GM23338 (cell line): ENCODE results near the gene MOCOS. TPM values are rescaled to one million over a fixed set of nuclear protein-coding genes. Genes with fewer than 3 reads are reported as not detected.

Source experiments
- ATAC-seq: fragments of 200-7000 bp; cut with Tn5 transposase; 3 replicates; pipeline ENCODE4 v1.9.1; 2020
- DNase-seq: peaks from one replicate; pipeline ENCODE4 v3.0.0-alpha.2; 2015; ENCODE audit warnings: low spot score
- H2AFZ ChIP-seq: fragments of 200-600 bp; sonication (generic); 2 replicates; pipeline ENCODE4 v1.8.0; 2016; ENCODE audit warnings: antibody characterized with exemption, mild to moderate bottlenecking, moderate library complexity
- H3F3A ChIP-seq: fragments of 200-600 bp; sonication (generic); replicated peaks from 2 replicates; pipeline ENCODE4 v1.8.0; 2017; ENCODE audit warnings: antibody characterized with exemption, mixed run types, low read depth
- H3K27ac ChIP-seq: fragments of 200-600 bp; sonication (generic); 2 replicates; pipeline ENCODE4 v1.6.1; 2016; ENCODE audit warnings: low read depth
- H3K27me3 ChIP-seq: fragments of 200-600 bp; sonication (generic); 2 replicates; pipeline ENCODE4 v1.8.0; 2016; ENCODE audit warnings: mild to moderate bottlenecking, mixed run types, moderate library complexity; ENCODE audit not compliant: insufficient read depth
- H3K36me3 ChIP-seq: fragments of 200-600 bp; sonication (generic); 2 replicates; pipeline ENCODE4 v1.8.0; 2016; ENCODE audit warnings: mild to moderate bottlenecking; ENCODE audit not compliant: insufficient read depth
- H3K4me1 ChIP-seq: fragments of 200-600 bp; sonication (generic); 2 replicates; pipeline ENCODE4 v1.8.0; 2016; ENCODE audit warnings: mild to moderate bottlenecking, moderate library complexity; ENCODE audit not compliant: insufficient read depth
- H3K4me2 ChIP-seq: fragments of 200-600 bp; sonication (generic); 2 replicates; pipeline ENCODE4 v1.7.1; 2017; ENCODE audit warnings: mixed run types
- H3K4me3 ChIP-seq: fragments of 200-600 bp; sonication (generic); 2 replicates; pipeline ENCODE4 v1.6.1; 2016; ENCODE audit warnings: mixed run types
- H3K79me2 ChIP-seq: fragments of 200-600 bp; sonication (generic); replicated peaks from 2 replicates; pipeline ENCODE4 v1.8.0; 2017; ENCODE audit warnings: mild to moderate bottlenecking; ENCODE audit not compliant: insufficient read depth
- H3K9me2 ChIP-seq: fragments of 200-600 bp; sonication (generic); 2 replicates; pipeline ENCODE4 v1.8.0; 2017; ENCODE audit not compliant: insufficient read depth
- H4K20me1 ChIP-seq: fragments of 200-600 bp; sonication (generic); replicated peaks from 2 replicates; pipeline ENCODE4 v1.8.0; 2017; ENCODE audit warnings: mild to moderate bottlenecking; ENCODE audit not compliant: insufficient read depth
- H3K27ac Mint-ChIP-seq: 2 replicates; pipeline ENCODE4 v1.8.0; 2020; ENCODE audit warnings: inconsistent platforms, mild to moderate bottlenecking, moderate library complexity, mixed read lengths
- H3K27me3 Mint-ChIP-seq: 3 replicates; pipeline ENCODE4 v1.8.0; 2022; ENCODE audit warnings: low read depth, mild to moderate bottlenecking, moderate library complexity, mixed read lengths, inconsistent platforms; ENCODE audit not compliant: insufficient read depth, poor library complexity
- H3K36me3 Mint-ChIP-seq: 3 replicates; pipeline ENCODE4 v1.8.0; 2021; ENCODE audit warnings: low read depth, mild to moderate bottlenecking, inconsistent platforms, moderate library complexity, mixed read lengths
- H3K4me1 Mint-ChIP-seq: 3 replicates; pipeline ENCODE4 v1.8.0; 2020; ENCODE audit warnings: mild to moderate bottlenecking, inconsistent platforms, mixed read lengths
- H3K4me3 Mint-ChIP-seq: 3 replicates; pipeline ENCODE4 v1.8.0; 2021; ENCODE audit warnings: moderate library complexity, mild to moderate bottlenecking, inconsistent platforms, mixed read lengths
- H3K9me3 Mint-ChIP-seq: 3 replicates; pipeline ENCODE4 v1.8.0; 2020; ENCODE audit warnings: moderate library complexity, mild to moderate bottlenecking, inconsistent platforms, mixed read lengths
- CREB1 ChIP-seq: fragments of 250-450 bp; sonication (Bioruptor Pico); IDR thresholded peaks from 2 replicates; pipeline ENCODE4 v1.5.0; 2020; ENCODE audit warnings: low read depth, mild to moderate bottlenecking, moderate library complexity
- EZH2 ChIP-seq: fragments of 200-600 bp; sonication (generic); IDR thresholded peaks from one replicate; pipeline ENCODE4 v1.8.0; 2017; ENCODE audit warnings: antibody characterized with exemption, mild to moderate bottlenecking, low read depth; ENCODE audit not compliant: unreplicated experiment
- EZH2phosphoT487 ChIP-seq: fragments of 200-600 bp; sonication (generic); IDR thresholded peaks from one replicate; pipeline ENCODE4 v1.8.1; 2018; ENCODE audit warnings: antibody characterized with exemption; ENCODE audit not compliant: unreplicated experiment
- NANOG ChIP-seq: IDR thresholded peaks from 2 replicates; pipeline ENCODE4 v1.6.1; 2016; ENCODE audit warnings: antibody characterized with exemption, borderline replicate concordance
- POLR2AphosphoS5 ChIP-seq: IDR thresholded peaks from 2 replicates; pipeline ENCODE4 v1.6.1; 2016; ENCODE audit warnings: antibody characterized with exemption, low read depth
- STAT1 ChIP-seq: IDR thresholded peaks from one replicate; pipeline ENCODE4 v1.6.1; 2016; ENCODE audit warnings: antibody characterized with exemption; ENCODE audit not compliant: unreplicated experiment
- ZNF114 ChIP-seq: fragments of 250-450 bp; sonication (Bioruptor Pico); IDR thresholded peaks from 2 replicates; pipeline ENCODE4 v1.5.0; 2020; ENCODE audit warnings: mild to moderate bottlenecking, moderate library complexity
- ZNF331 ChIP-seq: fragments of 250-450 bp; sonication (Bioruptor Pico); IDR thresholded peaks from 2 replicates; pipeline ENCODE4 v1.5.0; 2020; ENCODE audit warnings: low read depth, mild to moderate bottlenecking, moderate library complexity
- polyA plus RNA-seq: library from polyadenylated mRNA; unstranded; fragments of >200 nt; fragmentation: Nextera tagmentation; extraction: Ambion mirVana; gene quantifications from 2 replicates; pipeline ENCODE4 v1.2.1, GENCODE V29; 2016
- total RNA-seq: library from RNA; depleted of rRNA; stranded (reverse); fragments of >200 nt; shearing (Covaris generic); gene quantifications from 2 replicates; pipeline ENCODE4 v1.2.3, GENCODE V29; 2014
- TF ChIP-seq, protein P1 (sequence below): IDR thresholded peaks from one replicate; pipeline ENCODE4 v1.6.1; 2018; ENCODE audit warnings: antibody characterized with exemption; ENCODE audit not compliant: unreplicated experiment
- TF ChIP-seq, protein P2 (sequence below): IDR thresholded peaks from 2 replicates; pipeline ENCODE4 v1.6.1; 2016; ENCODE audit warnings: antibody characterized with exemption
- TF ChIP-seq, protein P3 (sequence below): fragments of 250-450 bp; sonication (Bioruptor Pico); IDR thresholded peaks from 2 replicates; pipeline ENCODE4 v1.5.0; 2020; ENCODE audit warnings: mild to moderate bottlenecking, moderate library complexity

Gene MOCOS
- total and polyA plus RNA-seq, 2 experiments from 2014 or later: 3.9 to 7.2 TPM

DNA sequence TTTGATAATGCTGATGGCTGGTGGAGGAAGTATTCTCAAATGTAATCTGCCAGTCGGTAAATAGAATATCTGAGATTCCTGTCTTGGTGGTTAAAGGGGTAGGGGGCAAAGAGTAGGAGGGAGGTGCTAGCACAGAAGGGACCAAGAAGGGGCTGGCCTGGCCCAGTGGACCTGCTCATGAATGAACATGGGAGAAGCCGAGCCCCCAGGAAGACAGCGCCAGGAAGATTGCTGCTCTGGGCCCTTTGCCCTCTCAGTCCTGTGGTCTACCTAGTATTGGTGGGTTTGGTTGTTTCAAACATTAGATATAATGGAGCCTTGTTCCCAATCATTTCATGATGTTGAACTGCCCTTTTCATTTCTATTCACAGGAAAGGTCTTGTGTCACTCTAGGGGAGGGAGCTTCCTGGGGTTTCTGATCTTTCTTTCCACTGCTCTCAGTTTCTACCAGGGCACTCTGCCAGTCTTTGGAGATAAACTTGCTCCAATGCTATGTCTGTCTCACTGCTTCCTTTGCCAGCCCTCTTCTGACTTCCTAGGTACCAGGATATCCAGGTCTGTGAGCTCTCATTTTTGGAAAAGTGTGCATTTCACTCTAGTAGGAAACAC lies 5.3 kb upstream of the MOCOS start:
- Mint-ChIP-seq H3K36me3 (peaks cover under 1% of the 10 kb centered on the region; the same call in 1 of the 3 replicates), H3K4me3 (no peak overlapping the region), H3K9me3 (no peaks in the 10 kb centered on the region), H3K4me1 (peaks cover 20% of the 10 kb centered on the region), H3K27ac (peak overlapping the region; percentile 53), H3K27me3 (peaks cover 14% of the 10 kb centered on the region)
- Histone ChIP-seq H3K4me2 (no peak overlapping the region), H3K79me2 (no peaks in the 10 kb centered on the region), H3K27me3 (peaks cover 23% of the 10 kb centered on the region), H3K4me3 (no peak overlapping the region), H3K36me3 (no peaks in the 10 kb centered on the region; the same call in 1 of the 2 replicates), H3K9me2 (no peaks in the 10 kb centered on the region), H3F3A (0 out of 2 replicates have a peak, but pooled peaks cover 4% of the 10 kb centered on the region), H3K27ac (no peak overlapping the region), H4K20me1 (0 out of 2 replicates have a peak, but pooled peaks cover 4% of the 10 kb centered on the region), H2AFZ (no peak overlapping the region), H3K4me1 (no peaks in the 10 kb centered on the region)
- no peak for ATAC-seq
- no peak for DNase-seq
- TF ChIP-seq ZNF331 (CRISPR knock-in tag): no peak
- TF ChIP-seq EZH2phosphoT487: no peak
- no peak; the same call in 1 of the 2 replicates for TF ChIP-seq POLR2AphosphoS5
- no peak for TF ChIP-seq NANOG
- TF ChIP-seq, protein P1, sequence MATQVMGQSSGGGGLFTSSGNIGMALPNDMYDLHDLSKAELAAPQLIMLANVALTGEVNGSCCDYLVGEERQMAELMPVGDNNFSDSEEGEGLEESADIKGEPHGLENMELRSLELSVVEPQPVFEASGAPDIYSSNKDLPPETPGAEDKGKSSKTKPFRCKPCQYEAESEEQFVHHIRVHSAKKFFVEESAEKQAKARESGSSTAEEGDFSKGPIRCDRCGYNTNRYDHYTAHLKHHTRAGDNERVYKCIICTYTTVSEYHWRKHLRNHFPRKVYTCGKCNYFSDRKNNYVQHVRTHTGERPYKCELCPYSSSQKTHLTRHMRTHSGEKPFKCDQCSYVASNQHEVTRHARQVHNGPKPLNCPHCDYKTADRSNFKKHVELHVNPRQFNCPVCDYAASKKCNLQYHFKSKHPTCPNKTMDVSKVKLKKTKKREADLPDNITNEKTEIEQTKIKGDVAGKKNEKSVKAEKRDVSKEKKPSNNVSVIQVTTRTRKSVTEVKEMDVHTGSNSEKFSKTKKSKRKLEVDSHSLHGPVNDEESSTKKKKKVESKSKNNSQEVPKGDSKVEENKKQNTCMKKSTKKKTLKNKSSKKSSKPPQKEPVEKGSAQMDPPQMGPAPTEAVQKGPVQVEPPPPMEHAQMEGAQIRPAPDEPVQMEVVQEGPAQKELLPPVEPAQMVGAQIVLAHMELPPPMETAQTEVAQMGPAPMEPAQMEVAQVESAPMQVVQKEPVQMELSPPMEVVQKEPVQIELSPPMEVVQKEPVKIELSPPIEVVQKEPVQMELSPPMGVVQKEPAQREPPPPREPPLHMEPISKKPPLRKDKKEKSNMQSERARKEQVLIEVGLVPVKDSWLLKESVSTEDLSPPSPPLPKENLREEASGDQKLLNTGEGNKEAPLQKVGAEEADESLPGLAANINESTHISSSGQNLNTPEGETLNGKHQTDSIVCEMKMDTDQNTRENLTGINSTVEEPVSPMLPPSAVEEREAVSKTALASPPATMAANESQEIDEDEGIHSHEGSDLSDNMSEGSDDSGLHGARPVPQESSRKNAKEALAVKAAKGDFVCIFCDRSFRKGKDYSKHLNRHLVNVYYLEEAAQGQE: no peak
- TF ChIP-seq CREB1: no peak

DNA sequence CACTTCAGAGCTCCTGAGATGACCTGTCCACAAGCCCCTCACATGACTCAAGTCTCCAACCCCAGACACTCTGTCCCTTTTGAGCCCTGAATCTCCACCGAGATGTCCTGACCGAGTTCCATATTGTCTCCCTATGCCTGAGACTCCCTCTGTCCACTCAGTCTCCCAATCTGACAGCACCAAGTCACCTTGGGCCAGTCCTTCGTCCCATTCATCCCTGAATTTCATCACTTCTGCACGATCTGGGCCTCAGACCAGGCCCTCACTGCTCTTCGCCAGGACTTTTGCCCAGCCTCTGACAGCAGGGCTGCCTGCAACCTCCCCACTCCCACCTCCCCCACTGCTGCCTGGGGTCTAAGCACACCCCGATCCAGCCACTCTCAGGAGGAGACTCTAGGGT lies 4.3 kb upstream of the MOCOS start:
- H3K79me2 ChIP-seq: no peaks in the 10 kb centered on the region
- no peak overlapping the region for H2AFZ ChIP-seq
- H4K20me1 ChIP-seq: 0 out of 2 replicates have a peak, but pooled peaks cover 4% of the 10 kb centered on the region
- Mint-ChIP-seq H3K4me1 (peaks cover 20% of the 10 kb centered on the region), H3K27ac (no peak overlapping the region), H3K4me3 (no peak overlapping the region), H3K9me3 (no peaks in the 10 kb centered on the region), H3K36me3 (peaks cover under 1% of the 10 kb centered on the region; the same call in 1 of the 3 replicates), H3K27me3 (peaks cover 21% of the 10 kb centered on the region)
- peaks cover 32% of the 10 kb centered on the region for H3K27me3 ChIP-seq
- no peaks in the 10 kb centered on the region for H3K36me3 ChIP-seq
- no peaks in the 10 kb centered on the region for H3K9me2 ChIP-seq
- no peak overlapping the region for H3K4me3 ChIP-seq
- ATAC-seq (no peak), DNase-seq (no peak)
- H3K4me1 ChIP-seq: no peaks in the 10 kb centered on the region
- peaks cover 5% of the 10 kb centered on the region; the same call in 1 of the 2 replicates for H3F3A ChIP-seq
- no peak overlapping the region for H3K27ac ChIP-seq
- no peak overlapping the region for H3K4me2 ChIP-seq
- no peak for TF ChIP-seq ZNF114
- TF ChIP-seq, protein P2, sequence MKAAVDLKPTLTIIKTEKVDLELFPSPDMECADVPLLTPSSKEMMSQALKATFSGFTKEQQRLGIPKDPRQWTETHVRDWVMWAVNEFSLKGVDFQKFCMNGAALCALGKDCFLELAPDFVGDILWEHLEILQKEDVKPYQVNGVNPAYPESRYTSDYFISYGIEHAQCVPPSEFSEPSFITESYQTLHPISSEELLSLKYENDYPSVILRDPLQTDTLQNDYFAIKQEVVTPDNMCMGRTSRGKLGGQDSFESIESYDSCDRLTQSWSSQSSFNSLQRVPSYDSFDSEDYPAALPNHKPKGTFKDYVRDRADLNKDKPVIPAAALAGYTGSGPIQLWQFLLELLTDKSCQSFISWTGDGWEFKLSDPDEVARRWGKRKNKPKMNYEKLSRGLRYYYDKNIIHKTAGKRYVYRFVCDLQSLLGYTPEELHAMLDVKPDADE: no peak
- TF ChIP-seq, protein P3, sequence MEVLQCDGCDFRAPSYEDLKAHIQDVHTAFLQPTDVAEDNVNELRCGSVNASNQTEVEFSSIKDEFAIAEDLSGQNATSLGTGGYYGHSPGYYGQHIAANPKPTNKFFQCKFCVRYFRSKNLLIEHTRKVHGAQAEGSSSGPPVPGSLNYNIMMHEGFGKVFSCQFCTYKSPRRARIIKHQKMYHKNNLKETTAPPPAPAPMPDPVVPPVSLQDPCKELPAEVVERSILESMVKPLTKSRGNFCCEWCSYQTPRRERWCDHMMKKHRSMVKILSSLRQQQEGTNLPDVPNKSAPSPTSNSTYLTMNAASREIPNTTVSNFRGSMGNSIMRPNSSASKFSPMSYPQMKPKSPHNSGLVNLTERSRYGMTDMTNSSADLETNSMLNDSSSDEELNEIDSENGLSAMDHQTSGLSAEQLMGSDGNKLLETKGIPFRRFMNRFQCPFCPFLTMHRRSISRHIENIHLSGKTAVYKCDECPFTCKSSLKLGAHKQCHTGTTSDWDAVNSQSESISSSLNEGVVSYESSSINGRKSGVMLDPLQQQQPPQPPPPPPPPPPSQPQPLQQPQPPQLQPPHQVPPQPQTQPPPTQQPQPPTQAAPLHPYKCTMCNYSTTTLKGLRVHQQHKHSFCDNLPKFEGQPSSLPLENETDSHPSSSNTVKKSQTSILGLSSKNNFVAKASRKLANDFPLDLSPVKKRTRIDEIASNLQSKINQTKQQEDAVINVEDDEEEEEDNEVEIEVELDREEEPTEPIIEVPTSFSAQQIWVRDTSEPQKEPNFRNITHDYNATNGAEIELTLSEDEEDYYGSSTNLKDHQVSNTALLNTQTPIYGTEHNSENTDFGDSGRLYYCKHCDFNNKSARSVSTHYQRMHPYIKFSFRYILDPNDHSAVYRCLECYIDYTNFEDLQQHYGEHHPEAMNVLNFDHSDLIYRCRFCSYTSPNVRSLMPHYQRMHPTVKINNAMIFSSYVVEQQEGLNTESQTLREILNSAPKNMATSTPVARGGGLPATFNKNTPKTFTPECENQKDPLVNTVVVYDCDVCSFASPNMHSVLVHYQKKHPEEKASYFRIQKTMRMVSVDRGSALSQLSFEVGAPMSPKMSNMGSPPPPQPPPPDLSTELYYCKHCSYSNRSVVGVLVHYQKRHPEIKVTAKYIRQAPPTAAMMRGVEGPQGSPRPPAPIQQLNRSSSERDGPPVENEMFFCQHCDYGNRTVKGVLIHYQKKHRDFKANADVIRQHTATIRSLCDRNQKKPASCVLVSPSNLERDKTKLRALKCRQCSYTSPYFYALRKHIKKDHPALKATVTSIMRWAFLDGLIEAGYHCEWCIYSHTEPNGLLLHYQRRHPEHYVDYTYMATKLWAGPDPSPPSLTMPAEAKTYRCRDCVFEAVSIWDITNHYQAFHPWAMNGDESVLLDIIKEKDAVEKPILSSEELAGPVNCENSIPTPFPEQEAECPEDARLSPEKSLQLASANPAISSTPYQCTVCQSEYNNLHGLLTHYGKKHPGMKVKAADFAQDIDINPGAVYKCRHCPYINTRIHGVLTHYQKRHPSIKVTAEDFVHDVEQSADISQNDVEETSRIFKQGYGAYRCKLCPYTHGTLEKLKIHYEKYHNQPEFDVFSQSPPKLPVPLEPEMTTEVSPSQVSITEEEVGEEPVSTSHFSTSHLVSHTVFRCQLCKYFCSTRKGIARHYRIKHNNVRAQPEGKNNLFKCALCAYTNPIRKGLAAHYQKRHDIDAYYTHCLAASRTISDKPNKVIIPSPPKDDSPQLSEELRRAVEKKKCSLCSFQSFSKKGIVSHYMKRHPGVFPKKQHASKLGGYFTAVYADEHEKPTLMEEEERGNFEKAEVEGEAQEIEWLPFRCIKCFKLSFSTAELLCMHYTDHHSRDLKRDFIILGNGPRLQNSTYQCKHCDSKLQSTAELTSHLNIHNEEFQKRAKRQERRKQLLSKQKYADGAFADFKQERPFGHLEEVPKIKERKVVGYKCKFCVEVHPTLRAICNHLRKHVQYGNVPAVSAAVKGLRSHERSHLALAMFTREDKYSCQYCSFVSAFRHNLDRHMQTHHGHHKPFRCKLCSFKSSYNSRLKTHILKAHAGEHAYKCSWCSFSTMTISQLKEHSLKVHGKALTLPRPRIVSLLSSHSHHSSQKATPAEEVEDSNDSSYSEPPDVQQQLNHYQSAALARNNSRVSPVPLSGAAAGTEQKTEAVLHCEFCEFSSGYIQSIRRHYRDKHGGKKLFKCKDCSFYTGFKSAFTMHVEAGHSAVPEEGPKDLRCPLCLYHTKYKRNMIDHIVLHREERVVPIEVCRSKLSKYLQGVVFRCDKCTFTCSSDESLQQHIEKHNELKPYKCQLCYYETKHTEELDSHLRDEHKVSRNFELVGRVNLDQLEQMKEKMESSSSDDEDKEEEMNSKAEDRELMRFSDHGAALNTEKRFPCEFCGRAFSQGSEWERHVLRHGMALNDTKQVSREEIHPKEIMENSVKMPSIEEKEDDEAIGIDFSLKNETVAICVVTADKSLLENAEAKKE (CRISPR knock-in tag): no peak
- TF ChIP-seq ZNF331 (CRISPR knock-in tag): no peak
- TF ChIP-seq EZH2: no peak
- TF ChIP-seq POLR2AphosphoS5: no peak
- TF ChIP-seq STAT1: no peak
